K562 (cell line): Measurements from ENCODE around the gene BANP. TPM values are rescaled to one million over a fixed set of nuclear protein-coding genes. Genes with fewer than 3 reads are reported as not detected.

Source experiments
- ATAC-seq: fragments of 200-7000 bp; cut with Tn5 transposase; 3 replicates; pipeline ENCODE4 v1.9.1; 2020; ENCODE audit warnings: moderate library complexity
- BruUV-seq: library from RNA; stranded (reverse); fragments of 400-500 nt; replicated peaks from 2 replicates; lab custom pipeline; 2021; lab: Mats Ljungman, UMichigan
- CTCF ChIA-PET: fragments of 300-600 bp; formaldehyde crosslinking; extraction: SDS; loops from one replicate; lab custom pipeline; 2021; ENCODE audit warnings: low intra/inter-chr PET ratio; lab: Yijun Ruan, JAX
- POLR2A ChIA-PET: fragments of 300-600, 350-650 bp; sonication (Branson Sonifier 250); formaldehyde crosslinking; extraction: SDS; loops from one replicate; lab custom pipeline; 2021; ENCODE audit warnings: antibody characterized with exemption, inconsistent platforms; lab: Yijun Ruan, JAX
- DNase-seq, 4 experiments: peaks; one replicate each; pipeline versions ENCODE4 v3.0.0 to v3.0.0-alpha.2; 2011 to 2018; ENCODE audit warnings: low spot score in 3 of 4, mixed read lengths in 3 of 4; ENCODE audit errors: extremely low read depth in 1 of 4
- FAIRE-seq: peaks from 2 replicates; lab custom pipeline; 2011; peaks lifted over from hg19 to GRCh38; lab: Jason Lieb, UNC
- H2AFZ ChIP-seq: 2 replicates; pipeline ENCODE4 v1.6.0; 2011; ENCODE audit warnings: low read depth, low read length, control low read depth, inconsistent platforms
- H3K27ac ChIP-seq: fragments of 200-600 bp; 3 replicates; pipeline ENCODE4 v1.8.0; 2011; ENCODE audit warnings: low read depth, mild to moderate bottlenecking, control low read depth, inconsistent platforms, low read length, moderate library complexity, mixed read lengths; ENCODE audit errors: extremely low read depth
- H3K27me3 ChIP-seq, 2 experiments: fragments of 300-600 bp in 1 of 2; 2 replicates in 1 of 2; 3 replicates in 1 of 2; pipeline versions ENCODE4 v1.6.0 to v1.8.0; 2011; ENCODE audit warnings: inconsistent platforms in 2 of 2, low read length in 2 of 2, mild to moderate bottlenecking in 1 of 2, mixed read lengths in 1 of 2, moderate library complexity in 1 of 2; ENCODE audit not compliant: control insufficient read depth in 2 of 2, insufficient read depth in 2 of 2
- H3K36me3 ChIP-seq: fragments of 300-600 bp; 3 replicates; pipeline ENCODE4 v1.8.0; 2011; ENCODE audit warnings: mild to moderate bottlenecking, low read length, inconsistent platforms; ENCODE audit not compliant: control insufficient read depth, insufficient read depth
- H3K4me1 ChIP-seq, 2 experiments: fragments of 200-600 bp in 1 of 2; replicated peaks in 1 of 2; 2 replicates in 1 of 2; 3 replicates in 1 of 2; pipeline versions ENCODE4 v1.5.1 to v1.8.0; 2011; ENCODE audit warnings: inconsistent platforms in 2 of 2, low read length in 2 of 2, mild to moderate bottlenecking in 1 of 2, mixed read lengths in 1 of 2, moderate library complexity in 1 of 2; ENCODE audit not compliant: control insufficient read depth in 2 of 2, insufficient read depth in 2 of 2
- H3K4me2 ChIP-seq: 2 replicates; pipeline ENCODE4 v1.6.1; 2011; ENCODE audit warnings: low read length, control low read depth, inconsistent platforms, mixed read lengths; ENCODE audit not compliant: insufficient read depth
- H3K4me3 ChIP-seq: fragments of 200-600 bp; sonication (generic), shearing (Covaris generic); 2 replicates; pipeline ENCODE4 v1.5.1; 2016; ENCODE audit warnings: control low read depth, inconsistent platforms
- H3K79me2 ChIP-seq: fragments of 200-600 bp; 3 replicates; pipeline ENCODE4 v1.8.0; 2011; ENCODE audit warnings: low read length, inconsistent platforms; ENCODE audit not compliant: control insufficient read depth, insufficient read depth
- H3K9ac ChIP-seq, 2 experiments: 2 replicates each; pipeline versions ENCODE4 v1.6.0 to v1.6.1; 2011; ENCODE audit warnings: low read depth in 2 of 2, low read length in 2 of 2, control low read depth in 1 of 2, inconsistent platforms in 1 of 2, mild to moderate bottlenecking in 1 of 2, mixed read lengths in 1 of 2; ENCODE audit not compliant: insufficient read depth in 1 of 2
- H3K9me1 ChIP-seq: one replicate; pipeline ENCODE4 v1.6.0; 2011; ENCODE audit warnings: inconsistent platforms, mild to moderate bottlenecking, low read length, moderate library complexity; ENCODE audit not compliant: control insufficient read depth, insufficient read depth
- H3K9me3 ChIP-seq: replicated peaks from 2 replicates; pipeline ENCODE4 v1.5.1; 2011; ENCODE audit warnings: low read depth, low read length, inconsistent platforms; ENCODE audit not compliant: control insufficient read depth, insufficient read depth
- H4K20me1 ChIP-seq: replicated peaks from 2 replicates; pipeline ENCODE4 v1.6.1; 2011; ENCODE audit warnings: low read length, inconsistent platforms, mixed read lengths; ENCODE audit not compliant: control insufficient read depth, insufficient read depth
- POLR2G ChIP-seq: fragments of 200-400 bp; formaldehyde crosslinking; IDR thresholded peaks from 2 replicates; pipeline ENCODE4 v1.6.1; 2017; ENCODE audit warnings: low read depth, mild to moderate bottlenecking, antibody characterized with exemption, low read length, moderate library complexity
- ZNF668 ChIP-seq: fragments of 250-450 bp; sonication (Bioruptor Pico); IDR thresholded peaks from 2 replicates; pipeline ENCODE4 v1.8.0; 2022; ENCODE audit warnings: mild to moderate bottlenecking, inconsistent platforms
- WGBS: fragments of 100-300 bp; shearing (Covaris generic); methylation state at CpG from one replicate; pipeline ENCODE4 v1.1.6; 2016; ENCODE audit warnings: low coverage, mixed read lengths; ENCODE audit not compliant: insufficient coverage; ENCODE audit errors: missing lambda C conversion rate; 5-methylcytosine and 5-hydroxymethylcytosine counted together
- in situ Hi-C: fragments of 300-500 bp; cut with MboI; formaldehyde crosslinking; loops from 4 replicates; pipeline ENCODE4 v1.15.0; 2018; ENCODE audit warnings: inconsistent platforms, mixed read lengths
- intact Hi-C: fragments of 100-400 bp; cut with micrococcal nuclease; formaldehyde crosslinking; loops from 2 replicates; pipeline ENCODE4 v1.14.2; 2022
- polyA plus RNA-seq, 8 experiments: library from polyadenylated mRNA; depleted of rRNA in 4 of 8; stranded (reverse) in 5 of 8; unstranded in 3 of 8; fragments of >200 nt; fragmentation: Nextera tagmentation in 2 of 8; fragmentation: Illumina TruSeq in 1 of 8; extraction: Ambion mirVana in 2 of 8; extraction: Trizol in 1 of 8; gene quantifications; 2 replicates each; pipeline versions ENCODE4 v1.2.1 to v1.2.3, GENCODE V29; 2011 to 2014; ENCODE audit warnings: inconsistent platforms in 1 of 8, missing spikeins in 1 of 8
- total RNA-seq, 7 experiments: library from RNA; depleted of rRNA in 6 of 7; stranded (reverse); fragments of >200 nt in 6 of 7; fragmentation: Illumina TruSeq in 2 of 7; extraction: Trizol in 2 of 7; gene quantifications; 2 replicates each; pipeline versions ENCODE4 v1.2.1 to v1.2.3, GENCODE V29; 2011 to 2021; ENCODE audit warnings: low replicate concordance in 1 of 7

The BANP gene
- total and polyA plus RNA-seq, 9 of the 15 experiments (the other 6 are each of a cell fraction or from before 2014, with no cell fraction given), result 4.6 to 22.1 (median 15.6) TPM

DNA sequence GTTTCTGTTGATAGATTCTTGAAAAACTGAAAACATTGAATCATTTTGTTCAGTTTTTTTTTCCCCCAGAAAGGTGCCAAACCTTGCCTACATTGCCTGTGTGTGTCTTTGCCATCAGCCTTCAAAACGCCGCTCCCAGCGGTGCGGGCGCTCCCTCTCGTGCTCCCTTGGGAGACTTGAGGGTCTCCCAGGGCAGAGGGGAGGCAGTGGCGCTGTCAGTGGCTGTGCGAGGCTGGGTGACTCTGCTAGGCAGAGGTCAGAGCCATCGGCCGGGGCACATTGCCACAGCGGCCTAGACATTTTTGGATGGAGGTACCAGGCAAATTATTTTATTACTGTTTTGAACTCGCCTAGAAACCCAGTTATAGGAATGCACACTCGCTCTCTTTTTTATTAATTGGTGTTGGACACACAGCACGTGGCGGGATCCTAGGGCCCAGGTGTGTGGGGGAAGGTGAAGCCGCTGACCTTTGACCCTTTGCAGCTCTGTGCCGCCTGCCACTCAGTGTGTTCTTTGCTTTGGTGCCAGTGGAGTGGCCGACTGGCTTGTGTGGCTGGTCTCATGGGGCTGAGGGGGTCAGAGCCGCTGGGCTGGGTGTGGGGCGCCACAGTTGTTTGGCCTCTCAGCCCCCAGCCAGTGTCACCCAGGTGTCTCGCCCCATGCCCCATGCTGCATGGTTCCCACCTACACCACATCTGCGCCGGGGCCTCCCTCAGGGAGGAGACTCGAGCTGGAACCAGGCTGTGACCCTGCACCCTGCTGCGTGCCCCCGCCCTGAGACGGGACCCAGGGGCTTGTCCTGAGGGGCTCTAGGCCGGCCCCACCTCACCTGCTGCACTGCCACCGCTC, 115.7 kb downstream of the BANP start:
- in situ Hi-C loops, result no loop called here
- Histone ChIP-seq H3K9me3 (no peaks in the 10 kb centered on the region), H4K20me1 (0 out of 2 replicates have a peak, but pooled peaks cover 6% of the 10 kb centered on the region), H3K9me1 (peaks cover 4% of the 10 kb centered on the region), H3K4me3 (no peak overlapping the region), H2AFZ (no peak overlapping the region), H3K36me3 (peaks cover 11% of the 10 kb centered on the region; the same call in 2 of the 3 replicates), H3K27ac (no peak overlapping the region), H3K4me1 (peaks cover 0 to 8% of the 10 kb centered on the region in 2 experiments; a peak in 2 of 5 replicates), H3K27me3 (no peaks in the 10 kb centered on the region), H3K4me2 (no peak overlapping the region), H3K79me2 (no peaks in the 10 kb centered on the region), H3K9ac (no peak overlapping the region)
- TF ChIP-seq ZNF668 (CRISPR knock-in tag) (no peak), POLR2G (0 out of 2 replicates have a peak, but pooled peaks have one; percentile 8)
- BruUV-seq, result no TSS peak
- intact Hi-C loops, result no loop called here
- 87% methylated on average over 28 of the region's 29 CpGs for WGBS
- ChIA-PET POLR2A (interaction anchor here (0.6 kb wide), 1 partner anchor 10 kb away, joined by 3 read pairs; no protein-coding TSS in a partner anchor), CTCF (no interaction called here)
- ATAC-seq, result no peak
- FAIRE-seq, result no peak
- no peak for DNase-seq
